Lung (tissue), 12 donors: ENCODE data around the gene ACADL. TPM values are rescaled to one million over a fixed set of nuclear protein-coding genes. Genes with fewer than 3 reads are reported as not detected.

Source experiments
- ATAC-seq: fragments of 200-7000 bp; cut with Tn5 transposase; one replicate; pipeline ENCODE4 v1.9.1; 2020; ENCODE audit warnings: moderate number of reproducible peaks; ENCODE audit not compliant: insufficient read depth, low FRiP score
- DNase-seq, 3 donors: peaks; one replicate each; pipeline ENCODE4 v3.0.0-alpha.2; 2013 to 2017
- H3K27ac ChIP-seq, 2 donors: one replicate each; pipeline ENCODE4 v1.5.1; 2013; ENCODE audit warnings: mild to moderate bottlenecking in 2 of 2, moderate library complexity in 2 of 2, control low read depth in 1 of 2, inconsistent platforms in 1 of 2, low read depth in 1 of 2, low read length in 1 of 2
- H3K27me3 ChIP-seq, 3 donors: one replicate each; pipeline ENCODE4 v1.5.1; 2013; ENCODE audit warnings: low read length in 2 of 3; ENCODE audit not compliant: control insufficient read depth in 3 of 3, insufficient read depth in 3 of 3
- H3K36me3 ChIP-seq, 4 donors: one replicate each; pipeline ENCODE4 v1.5.1; 2013; ENCODE audit warnings: low read length in 4 of 4, mild to moderate bottlenecking in 1 of 4, moderate library complexity in 1 of 4; ENCODE audit not compliant: control insufficient read depth in 4 of 4, insufficient read depth in 4 of 4
- H3K4me1 ChIP-seq, 5 donors: one replicate each; pipeline ENCODE4 v1.5.1; 2013; ENCODE audit warnings: low read length in 5 of 5, mild to moderate bottlenecking in 2 of 5, moderate library complexity in 1 of 5; ENCODE audit not compliant: control insufficient read depth in 5 of 5, insufficient read depth in 5 of 5
- H3K4me3 ChIP-seq: one replicate; pipeline ENCODE4 v1.5.1; 2013; ENCODE audit warnings: mild to moderate bottlenecking, control low read depth, moderate library complexity
- H3K9ac ChIP-seq, 2 donors: one replicate each; pipeline ENCODE4 v1.5.1; 2013; ENCODE audit warnings: low read length in 2 of 2, control low read depth in 1 of 2; ENCODE audit not compliant: insufficient read depth in 1 of 2
- H3K9me3 ChIP-seq, 4 donors: one replicate each; pipeline ENCODE4 v1.5.1; 2013; ENCODE audit warnings: low read length in 3 of 4, mild to moderate bottlenecking in 1 of 4, moderate library complexity in 1 of 4; ENCODE audit not compliant: control insufficient read depth in 4 of 4, insufficient read depth in 3 of 4
- WGBS, 2 donors: extraction: QIAGEN DNeasy Blood & Tissue Kit; methylation state at CpG; one replicate each; pipeline ENCODE4 v1.1.7; 2013; 5-methylcytosine and 5-hydroxymethylcytosine counted together
- polyA plus RNA-seq, 2 donors: library from polyadenylated mRNA; stranded (reverse); fragments of 200-250 nt; gene quantifications; one replicate each; pipeline ENCODE4 v1.2.1, GENCODE V29; 2013
- total RNA-seq, 2 donors: library from RNA; depleted of rRNA in 1 of 2; stranded (reverse); fragments of >200 nt in 1 of 2; gene quantifications; one replicate each; pipeline ENCODE4 v1.2.1, GENCODE V29; 2014 to 2021
- TF ChIP-seq, protein P1 (sequence below): IDR thresholded peaks from 2 replicates; pipeline ENCODE4 v1.5.1; 2012; ENCODE audit warnings: mild to moderate bottlenecking; ENCODE audit errors: control extremely low read depth, extremely low read depth
- donor health status: control.
- donor health status: control.
- donor health status: Bipolar disorder and iron deficiency.
- donor health status: healthy.
- donor health status: DM: yes; HTN: yes; CAD: no.

Gene ACADL
- total and polyA plus RNA-seq, 4 donors: 7.9 to 43.6 (median 31.2) TPM

DNA sequence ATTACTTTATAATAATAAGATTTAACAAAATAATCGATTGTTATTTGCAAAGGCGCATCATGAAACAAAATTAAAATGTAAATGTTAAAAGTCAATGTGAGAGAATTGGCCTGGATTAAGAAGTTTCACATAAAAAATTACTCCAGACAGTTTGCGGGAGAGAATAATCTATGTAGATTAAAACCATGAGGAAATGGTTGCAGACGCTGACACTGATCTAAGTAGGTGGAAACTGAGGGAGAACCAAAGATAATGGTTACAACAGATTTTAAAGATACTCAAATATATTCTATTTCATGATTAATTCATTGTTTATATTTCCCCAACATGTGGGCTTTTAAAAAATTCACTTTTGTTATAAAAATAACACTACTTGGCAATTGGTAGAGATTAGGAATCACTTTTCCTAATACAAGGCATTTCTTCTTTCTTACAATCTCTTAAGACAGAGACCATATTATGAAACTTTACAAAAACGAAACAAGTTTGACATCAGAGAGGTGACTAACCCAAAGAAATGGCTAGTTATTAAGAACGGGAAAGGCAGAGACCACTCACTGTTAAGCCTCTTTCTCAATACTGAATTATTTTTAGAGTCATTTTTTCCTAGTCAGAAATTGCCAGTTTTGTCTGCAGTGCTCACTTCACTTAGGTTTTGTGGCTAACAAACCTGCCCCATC is 55.6 kb downstream of the ACADL start:
- Histone ChIP-seq H3K4me1 (peaks cover 0 to 42% (median 5%) of the 10 kb centered on the region in 5 donors), H3K36me3 (peaks cover 0 to 2% (median 0%) of the 10 kb centered on the region in 4 donors), H3K4me3 (peak overlapping the region; percentile 67), H3K9me3 (no peaks in the 10 kb centered on the region), H3K9ac (peak overlapping the region; percentile 92 to 99), H3K27me3 (no peaks in the 10 kb centered on the region), H3K27ac (peak overlapping the region; percentile 98 to 99)
- ATAC-seq (no peak), DNase-seq (peak in 1 of 3 donors; percentile 71)
- WGBS, 2 donors: 18 to 26% methylated on average over 6 of the region's 6 CpGs
- TF ChIP-seq, protein P1, sequence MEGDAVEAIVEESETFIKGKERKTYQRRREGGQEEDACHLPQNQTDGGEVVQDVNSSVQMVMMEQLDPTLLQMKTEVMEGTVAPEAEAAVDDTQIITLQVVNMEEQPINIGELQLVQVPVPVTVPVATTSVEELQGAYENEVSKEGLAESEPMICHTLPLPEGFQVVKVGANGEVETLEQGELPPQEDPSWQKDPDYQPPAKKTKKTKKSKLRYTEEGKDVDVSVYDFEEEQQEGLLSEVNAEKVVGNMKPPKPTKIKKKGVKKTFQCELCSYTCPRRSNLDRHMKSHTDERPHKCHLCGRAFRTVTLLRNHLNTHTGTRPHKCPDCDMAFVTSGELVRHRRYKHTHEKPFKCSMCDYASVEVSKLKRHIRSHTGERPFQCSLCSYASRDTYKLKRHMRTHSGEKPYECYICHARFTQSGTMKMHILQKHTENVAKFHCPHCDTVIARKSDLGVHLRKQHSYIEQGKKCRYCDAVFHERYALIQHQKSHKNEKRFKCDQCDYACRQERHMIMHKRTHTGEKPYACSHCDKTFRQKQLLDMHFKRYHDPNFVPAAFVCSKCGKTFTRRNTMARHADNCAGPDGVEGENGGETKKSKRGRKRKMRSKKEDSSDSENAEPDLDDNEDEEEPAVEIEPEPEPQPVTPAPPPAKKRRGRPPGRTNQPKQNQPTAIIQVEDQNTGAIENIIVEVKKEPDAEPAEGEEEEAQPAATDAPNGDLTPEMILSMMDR: no peak

DNA sequence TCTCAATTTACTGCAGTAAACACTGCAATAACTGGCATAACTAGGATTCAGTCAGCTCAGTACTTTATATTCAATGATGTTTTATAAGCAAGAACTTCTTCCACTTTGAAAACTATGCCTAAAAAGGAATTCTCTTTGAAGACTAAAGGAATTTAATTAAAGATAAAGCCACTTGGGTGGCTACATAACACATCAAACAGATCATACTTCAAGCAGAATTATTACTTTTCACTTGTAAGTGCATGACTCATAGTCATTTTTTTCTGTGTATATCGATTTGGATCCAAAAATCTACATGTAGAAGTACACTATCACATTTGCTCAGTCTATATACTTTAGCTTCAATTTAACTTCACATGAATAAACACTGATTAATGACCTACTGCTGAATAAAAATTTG is 58.0 kb downstream of the ACADL start:
- H3K9ac ChIP-seq: peak overlapping the region in 1 of 2 donors; percentile 20
- H3K4me3 ChIP-seq: no peak overlapping the region
- DNase-seq: peak in 2 of 3 donors; percentile 33 to 35
- no peak overlapping the region for H3K27ac ChIP-seq
- 20 to 63% methylated on average over 1 of the region's 1 CpG for WGBS, 2 donors
- H3K36me3 ChIP-seq: peaks cover 0 to 2% (median 0%) of the 10 kb centered on the region in 4 donors
- ATAC-seq: no peak
- no peaks in the 10 kb centered on the region for H3K9me3 ChIP-seq
- H3K4me1 ChIP-seq: peaks cover 0 to 35% (median 7%) of the 10 kb centered on the region in 5 donors
- no peaks in the 10 kb centered on the region for H3K27me3 ChIP-seq
- TF ChIP-seq, protein P1: no peak

DNA sequence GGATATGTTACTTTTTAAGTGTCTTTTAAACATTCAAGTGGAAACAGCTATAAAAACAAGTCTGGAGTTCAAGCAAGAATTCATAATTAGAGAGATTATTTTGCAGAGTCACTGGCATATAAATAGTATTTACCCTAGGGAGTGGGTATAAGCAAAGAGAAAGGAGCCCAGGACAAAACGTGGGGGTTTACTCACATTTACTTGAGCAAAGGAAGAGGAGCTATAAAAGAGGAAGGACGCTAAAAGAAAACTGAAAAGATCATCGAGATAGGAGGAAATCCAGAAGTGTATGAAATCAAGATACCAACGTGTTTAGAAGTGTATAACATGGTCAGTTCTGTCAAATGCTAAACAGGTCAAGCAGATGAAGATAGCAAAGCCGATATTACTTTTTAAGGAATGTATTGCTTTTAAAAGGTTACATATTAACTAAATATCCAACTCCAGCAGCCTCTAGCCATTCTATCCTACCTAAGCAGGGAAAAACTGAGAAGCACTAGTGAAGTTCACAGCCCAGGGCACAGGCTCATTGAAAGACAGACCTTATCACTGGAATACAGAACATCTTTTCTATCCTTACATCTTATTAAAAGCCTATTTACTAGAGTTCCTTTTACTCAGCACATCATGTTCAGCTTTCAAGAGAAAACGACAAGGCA is 62.7 kb downstream of the ACADL start:
- Histone ChIP-seq H3K36me3 (peaks cover 0 to 2% (median 0%) of the 10 kb centered on the region in 4 donors), H3K9me3 (no peaks in the 10 kb centered on the region), H3K9ac (no peak overlapping the region), H3K4me3 (no peak overlapping the region), H3K27me3 (no peaks in the 10 kb centered on the region), H3K4me1 (peaks cover 0 to 13% (median 8%) of the 10 kb centered on the region in 5 donors), H3K27ac (peak overlapping the region in 1 of 2 donors; percentile 45)
- WGBS, 2 donors: 29 to 33% methylated on average over 6 of the region's 6 CpGs
- TF ChIP-seq, protein P1: no peak
- ATAC-seq (no peak), DNase-seq (no peak)
